ENCODE results near the gene FUBP1. TPM values are rescaled to one million over a fixed set of nuclear protein-coding genes. Genes with fewer than 3 reads are reported as not detected.

The FUBP1 gene
- total and polyA plus RNA-seq, 2 donors (not counting 1 experiment from before 2014, with no cell fraction given), result 95.8 to 249 TPM

GRCh38 chr1:77953907-77954306 lies 25.0 kb downstream of the FUBP1 start:
- Histone ChIP-seq H3K4me2 (replicated peaks; ENCODE audit: low read depth, low read length, poor library complexity, severe bottlenecking) (no peak overlapping the region), H2AFZ (ENCODE audit: insufficient read depth, low read depth, low read length, poor library complexity, severe bottlenecking) (no peak overlapping the region), H3K9ac (ENCODE audit: low read length) (no peak overlapping the region), H3K9me3 (ENCODE audit: control extremely low read depth in 1 of 3, control insufficient read depth in 2 of 3, insufficient read depth in 1 of 3, low read length in 2 of 3) (no peaks in the 10 kb centered on the region), H4K20me1 (ENCODE audit: control insufficient read depth, insufficient read depth, low read length, poor library complexity, severe bottlenecking) (peaks cover 46% of the 10 kb centered on the region), H3K4me3 (ENCODE audit: control extremely low read depth in 1 of 5, extremely low read depth in 1 of 5, insufficient read depth in 1 of 5, low read depth in 2 of 5, low read length in 4 of 5) (no peak overlapping the region), H3K36me3 (replicated peaks in 1 of 2; ENCODE audit: control extremely low read depth in 1 of 2, control insufficient read depth in 1 of 2, extremely low read depth in 1 of 2, insufficient read depth in 2 of 2, low read length in 1 of 2) (peaks cover 14 to 78% of the 10 kb centered on the region in 2 experiments), H3K4me1 (ENCODE audit: control insufficient read depth in 2 of 2, insufficient read depth in 2 of 2, low read length in 2 of 2) (peaks cover 27 to 35% of the 10 kb centered on the region in 2 donors), H3K27me3 (replicated peaks in 1 of 4; ENCODE audit: control extremely low read depth in 1 of 4, control insufficient read depth in 3 of 4, insufficient read depth in 4 of 4, low read length in 3 of 4) (no peaks in the 10 kb centered on the region), H3K79me2 (ENCODE audit: control insufficient read depth, insufficient read depth, low read length) (peaks cover 42% of the 10 kb centered on the region), H3K27ac (ENCODE audit: low read length in 2 of 2) (no peak overlapping the region)
- ChIA-PET CTCF (interaction anchor here (1.1 kb wide), 1 partner anchor 17 kb away, joined by 3 read pairs; no protein-coding TSS in a partner anchor), POLR2A (no interaction called here)
- Mint-ChIP-seq H3K4me3 (no peak overlapping the region), H3K27ac (no peak overlapping the region), H3K27me3 (no peaks in the 10 kb centered on the region), H3K9me3 (ENCODE audit: insufficient read depth) (no peaks in the 10 kb centered on the region), H3K4me1 (peaks cover 32% of the 10 kb centered on the region)
- WGBS (ENCODE audit: insufficient coverage), result no CpG with 5 or more reads among the region's 3 CpGs
- no peak for DNase-seq
- intact Hi-C loops (cut with micrococcal nuclease), result no loop called here
- TF ChIP-seq CTCF (IDR thresholded peaks at IDR 0.05) (no peak), EZH2 (IDR thresholded peaks at IDR 0.05; ENCODE audit: borderline replicate concordance, insufficient read depth, low read depth, low read length, poor library complexity, severe bottlenecking) (no peak)
- ATAC-seq (ENCODE audit: low read depth), result no peak

GRCh38 chr1:77951328-77951727 lies 27.5 kb downstream of the FUBP1 start:
- POLR2A ChIA-PET, result interaction anchor here (0.7 kb wide), 1 partner anchor 16 kb away, joined by 3 read pairs; no protein-coding TSS in a partner anchor
- DNase-seq (no peak), ATAC-seq (ENCODE audit: low read depth) (no peak)
- H3K79me2 ChIP-seq (ENCODE audit: control insufficient read depth, insufficient read depth, low read length), result peaks cover 29% of the 10 kb centered on the region
- CTCF ChIA-PET, result no interaction called here
- H2AFZ ChIP-seq (ENCODE audit: insufficient read depth, low read depth, low read length, poor library complexity, severe bottlenecking), result no peak overlapping the region
- peak overlapping the region; percentile 12 to 32 for H3K27ac ChIP-seq (ENCODE audit: low read length in 2 of 2)
- no peaks in the 10 kb centered on the region for H3K27me3 ChIP-seq (replicated peaks in 1 of 4; ENCODE audit: control extremely low read depth in 1 of 4, control insufficient read depth in 3 of 4, insufficient read depth in 4 of 4, low read length in 3 of 4)
- peaks cover 43% of the 10 kb centered on the region for H3K4me1 Mint-ChIP-seq
- TF ChIP-seq EZH2 (IDR thresholded peaks at IDR 0.05; ENCODE audit: borderline replicate concordance, insufficient read depth, low read depth, low read length, poor library complexity, severe bottlenecking) (no peak), CTCF (IDR thresholded peaks at IDR 0.05) (no peak)
- peaks cover 7 to 76% of the 10 kb centered on the region in 2 experiments for H3K36me3 ChIP-seq (replicated peaks in 1 of 2; ENCODE audit: control extremely low read depth in 1 of 2, control insufficient read depth in 1 of 2, extremely low read depth in 1 of 2, insufficient read depth in 2 of 2, low read length in 1 of 2)
- H3K4me3 Mint-ChIP-seq, result peak overlapping the region; percentile 36
- H4K20me1 ChIP-seq (ENCODE audit: control insufficient read depth, insufficient read depth, low read length, poor library complexity, severe bottlenecking), result peaks cover 27% of the 10 kb centered on the region
- H3K4me2 ChIP-seq (replicated peaks; ENCODE audit: low read depth, low read length, poor library complexity, severe bottlenecking), result peak overlapping the region; percentile 43
- H3K9me3 ChIP-seq (ENCODE audit: control extremely low read depth in 1 of 3, control insufficient read depth in 2 of 3, insufficient read depth in 1 of 3, low read length in 2 of 3), result no peaks in the 10 kb centered on the region
- peak overlapping the region; percentile 18 for H3K27ac Mint-ChIP-seq
- H3K9ac ChIP-seq (ENCODE audit: low read length), result peak overlapping the region; percentile 5
- H3K4me3 ChIP-seq (ENCODE audit: control extremely low read depth in 1 of 5, extremely low read depth in 1 of 5, insufficient read depth in 1 of 5, low read depth in 2 of 5, low read length in 4 of 5), result no peak overlapping the region
- WGBS (ENCODE audit: insufficient coverage), result no CpG with 5 or more reads among the region's 1 CpG
- no peaks in the 10 kb centered on the region for H3K27me3 Mint-ChIP-seq
- no peaks in the 10 kb centered on the region for H3K9me3 Mint-ChIP-seq (ENCODE audit: insufficient read depth)
- intact Hi-C loops (cut with micrococcal nuclease), result no loop called here
- H3K4me1 ChIP-seq (ENCODE audit: control insufficient read depth in 2 of 2, insufficient read depth in 2 of 2, low read length in 2 of 2), result peaks cover 29 to 39% of the 10 kb centered on the region in 2 donors
